ENCODE data around the gene S100A8. TPM values are rescaled to one million over a fixed set of nuclear protein-coding genes. Genes with fewer than 3 reads are reported as not detected.

S100A8 gene
- polyA plus RNA-seq, 3 donors: 4,193 to 30,135 (median 27,689) TPM

DNA sequence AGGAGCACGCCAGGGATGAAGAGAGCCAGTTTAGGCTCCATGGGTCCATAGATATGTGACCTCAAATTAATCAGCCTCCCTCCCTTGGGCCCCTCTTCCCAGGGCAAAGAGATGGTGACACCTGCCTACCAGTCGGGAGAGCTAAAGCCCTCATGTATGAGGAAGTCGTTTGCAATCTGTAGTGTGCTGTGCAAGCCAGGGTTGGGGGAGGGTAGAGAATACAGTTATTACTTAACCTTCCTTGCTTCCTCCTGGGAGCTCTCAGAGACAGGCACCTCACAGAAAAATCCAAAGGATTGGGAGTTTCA lies 46.2 kb downstream of the S100A8 start:
- Histone ChIP-seq H3K27me3 (ENCODE audit: control insufficient read depth in 2 of 2, insufficient read depth in 2 of 2, low read length in 2 of 2) (no peaks in the 10 kb centered on the region), H3K36me3 (replicated peaks in 1 of 2; ENCODE audit: control insufficient read depth in 1 of 2, insufficient read depth in 2 of 2, low read length in 2 of 2) (no peaks in the 10 kb centered on the region), H3K79me2 (ENCODE audit: insufficient read depth, low read length) (no peaks in the 10 kb centered on the region), H3K4me1 (ENCODE audit: control insufficient read depth in 1 of 2, insufficient read depth in 2 of 2, low read length in 2 of 2) (peaks cover 38 to 50% of the 10 kb centered on the region in 2 donors), H4K20me1 (ENCODE audit: insufficient read depth, low read length) (no peaks in the 10 kb centered on the region), H2AFZ (ENCODE audit: insufficient read depth, low read depth, low read length, poor library complexity, severe bottlenecking) (no peak overlapping the region), H3K9ac (ENCODE audit: insufficient read depth, low read length, poor library complexity, severe bottlenecking) (no peak overlapping the region), H3K27ac (ENCODE audit: low read depth in 1 of 2, low read length in 2 of 2) (no peak overlapping the region), H3K4me3 (replicated peaks in 1 of 3; ENCODE audit: low read depth in 2 of 3, low read length in 3 of 3) (peak overlapping the region in 1 of 3 experiments; percentile 28), H3K9me3 (replicated peaks in 1 of 2; ENCODE audit: control insufficient read depth in 1 of 2, insufficient read depth in 1 of 2, low read length in 2 of 2) (no peaks in the 10 kb centered on the region), H3K4me2 (replicated peaks; ENCODE audit: extremely low read depth, low read length, poor library complexity, severe bottlenecking) (peak overlapping the region; percentile 24)
- peaks cover 62% of the 10 kb centered on the region for H3K4me1 Mint-ChIP-seq
- peak overlapping the region in 1 of 2 donors; percentile 61 for H3K4me3 Mint-ChIP-seq
- peak; percentile 52 to 61 (median 60) for DNase-seq
- intact Hi-C loops (cut with micrococcal nuclease): no loop called here
- peaks cover 7 to 9% (median 9%) of the 10 kb centered on the region in 3 donors for H3K27me3 Mint-ChIP-seq (ENCODE audit: low read depth in 3 of 3)
- TF ChIP-seq, protein P1, sequence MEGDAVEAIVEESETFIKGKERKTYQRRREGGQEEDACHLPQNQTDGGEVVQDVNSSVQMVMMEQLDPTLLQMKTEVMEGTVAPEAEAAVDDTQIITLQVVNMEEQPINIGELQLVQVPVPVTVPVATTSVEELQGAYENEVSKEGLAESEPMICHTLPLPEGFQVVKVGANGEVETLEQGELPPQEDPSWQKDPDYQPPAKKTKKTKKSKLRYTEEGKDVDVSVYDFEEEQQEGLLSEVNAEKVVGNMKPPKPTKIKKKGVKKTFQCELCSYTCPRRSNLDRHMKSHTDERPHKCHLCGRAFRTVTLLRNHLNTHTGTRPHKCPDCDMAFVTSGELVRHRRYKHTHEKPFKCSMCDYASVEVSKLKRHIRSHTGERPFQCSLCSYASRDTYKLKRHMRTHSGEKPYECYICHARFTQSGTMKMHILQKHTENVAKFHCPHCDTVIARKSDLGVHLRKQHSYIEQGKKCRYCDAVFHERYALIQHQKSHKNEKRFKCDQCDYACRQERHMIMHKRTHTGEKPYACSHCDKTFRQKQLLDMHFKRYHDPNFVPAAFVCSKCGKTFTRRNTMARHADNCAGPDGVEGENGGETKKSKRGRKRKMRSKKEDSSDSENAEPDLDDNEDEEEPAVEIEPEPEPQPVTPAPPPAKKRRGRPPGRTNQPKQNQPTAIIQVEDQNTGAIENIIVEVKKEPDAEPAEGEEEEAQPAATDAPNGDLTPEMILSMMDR (IDR thresholded peaks at IDR 0.05): no peak
- H3K9me3 Mint-ChIP-seq: peaks cover 0 to 2% (median 0%) of the 10 kb centered on the region in 7 donors
- H3K27ac Mint-ChIP-seq: peak overlapping the region in 2 of 7 donors; percentile 28 to 31
- no CpG with 5 or more reads among the region's 3 CpGs for WGBS (ENCODE audit: insufficient coverage)
- H3K36me3 Mint-ChIP-seq: no peaks in the 10 kb centered on the region

DNA sequence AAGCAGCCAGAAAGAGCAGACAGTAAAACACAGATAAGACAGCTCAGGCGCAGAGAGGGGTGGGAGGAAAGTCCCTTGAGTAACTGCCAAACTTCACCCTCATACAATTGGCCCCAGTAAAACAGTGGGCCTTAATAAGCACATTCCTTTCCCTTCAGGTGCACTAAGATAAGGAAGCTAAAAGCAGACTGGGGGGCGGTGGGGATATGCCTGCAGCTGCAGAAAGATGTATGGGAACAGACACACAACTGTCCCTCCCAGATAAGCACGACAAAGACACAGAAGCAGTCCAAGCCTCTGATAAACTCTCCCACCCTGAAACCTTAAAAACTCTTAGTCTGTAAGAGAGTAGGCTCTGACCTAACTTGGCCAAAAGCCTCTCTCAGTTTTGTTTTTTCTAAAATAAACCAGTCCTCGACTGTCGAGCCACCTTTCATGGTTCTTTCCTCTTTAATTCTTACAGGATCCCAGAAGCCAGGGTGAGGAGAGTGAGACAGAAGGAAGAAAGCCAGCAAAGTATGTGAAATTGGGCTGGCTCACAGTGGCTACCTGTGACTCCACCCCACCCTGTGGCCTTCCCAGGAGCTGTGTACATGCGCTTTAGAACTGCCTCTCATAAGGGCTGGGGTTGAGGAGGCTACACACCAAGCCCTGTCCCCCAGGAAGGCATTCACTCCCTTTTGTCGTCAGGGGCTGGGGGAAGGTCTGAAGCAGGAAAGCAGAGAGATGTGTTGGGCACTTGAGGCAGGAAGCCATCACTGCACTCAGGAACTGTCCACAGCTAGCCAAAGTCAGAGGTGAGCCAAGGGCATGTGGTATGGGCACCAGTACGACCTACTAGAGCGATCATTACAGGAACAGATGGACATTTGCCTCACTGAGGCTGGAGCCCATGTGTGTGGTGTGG lies 46.8 kb downstream of the S100A8 start:
- Mint-ChIP-seq H3K9me3 (peaks cover 0 to 2% (median 0%) of the 10 kb centered on the region in 7 donors), H3K4me3 (peak overlapping the region in 1 of 2 donors; percentile 61), H3K27me3 (ENCODE audit: low read depth in 3 of 3) (peaks cover 8 to 9% (median 8%) of the 10 kb centered on the region in 3 donors), H3K36me3 (no peaks in the 10 kb centered on the region), H3K4me1 (peaks cover 56% of the 10 kb centered on the region), H3K27ac (peak overlapping the region in 2 of 7 donors; percentile 28 to 31)
- Histone ChIP-seq H3K9me3 (replicated peaks in 1 of 2; ENCODE audit: control insufficient read depth in 1 of 2, insufficient read depth in 1 of 2, low read length in 2 of 2) (no peaks in the 10 kb centered on the region), H4K20me1 (ENCODE audit: insufficient read depth, low read length) (no peaks in the 10 kb centered on the region), H3K36me3 (replicated peaks in 1 of 2; ENCODE audit: control insufficient read depth in 1 of 2, insufficient read depth in 2 of 2, low read length in 2 of 2) (no peaks in the 10 kb centered on the region), H3K9ac (ENCODE audit: insufficient read depth, low read length, poor library complexity, severe bottlenecking) (no peak overlapping the region), H3K4me1 (ENCODE audit: control insufficient read depth in 1 of 2, insufficient read depth in 2 of 2, low read length in 2 of 2) (peaks cover 32 to 44% of the 10 kb centered on the region in 2 donors), H3K27me3 (ENCODE audit: control insufficient read depth in 2 of 2, insufficient read depth in 2 of 2, low read length in 2 of 2) (no peaks in the 10 kb centered on the region), H3K79me2 (ENCODE audit: insufficient read depth, low read length) (no peaks in the 10 kb centered on the region), H2AFZ (ENCODE audit: insufficient read depth, low read depth, low read length, poor library complexity, severe bottlenecking) (no peak overlapping the region), H3K4me2 (replicated peaks; ENCODE audit: extremely low read depth, low read length, poor library complexity, severe bottlenecking) (peak overlapping the region; percentile 24), H3K27ac (ENCODE audit: low read depth in 1 of 2, low read length in 2 of 2) (no peak overlapping the region), H3K4me3 (replicated peaks in 1 of 3; ENCODE audit: low read depth in 2 of 3, low read length in 3 of 3) (peak overlapping the region in 1 of 3 experiments; percentile 28)
- DNase-seq: no peak
- intact Hi-C loops (cut with micrococcal nuclease): no loop called here
- 100% methylated on average over 1 of the region's 9 CpGs for WGBS (ENCODE audit: insufficient coverage)
- TF ChIP-seq, protein P1 (IDR thresholded peaks at IDR 0.05): no peak

Measured in CD14-positive monocyte (primary cell).